ENCODE data around the gene GRID1.

GRID1 gene

GRCh38 chr10:86329093-86329710, 37.4 kb downstream of the GRID1 start:
- no peak for DNase-seq (ENCODE audit: low read depth, low spot score)
- Histone ChIP-seq H3K4me3 (no peak overlapping the region), H3K9me3 (ENCODE audit: low read depth, low read length) (no peaks in the 10 kb centered on the region), H3K36me3 (ENCODE audit: insufficient read depth, low read length) (no peaks in the 10 kb centered on the region), H3K27ac (no peak overlapping the region), H3K9ac (ENCODE audit: insufficient read length) (no peak overlapping the region)
- no peak for TF ChIP-seq EZH2 (IDR thresholded peaks at IDR 0.05)
- no peak for TF ChIP-seq POLR2AphosphoS5 (IDR thresholded peaks at IDR 0.05; ENCODE audit: borderline replicate concordance, low read depth, low read length)
- TF ChIP-seq FOXP2 (optimal IDR thresholded peaks at IDR 0.05; ENCODE audit: control extremely low read depth, extremely low read length, insufficient read depth): no peak

GRCh38 chr10:86327954-86328725, 38.5 kb downstream of the GRID1 start:
- DNase-seq (ENCODE audit: low read depth, low spot score): no peak
- H3K4me3 ChIP-seq: no peak overlapping the region
- H3K27ac ChIP-seq: no peak overlapping the region
- no peak overlapping the region for H3K9ac ChIP-seq (ENCODE audit: insufficient read length)
- no peaks in the 10 kb centered on the region for H3K9me3 ChIP-seq (ENCODE audit: low read depth, low read length)
- TF ChIP-seq FOXP2 (optimal IDR thresholded peaks at IDR 0.05; ENCODE audit: control extremely low read depth, extremely low read length, insufficient read depth) (no peak), EZH2 (IDR thresholded peaks at IDR 0.05) (no peak), POLR2AphosphoS5 (IDR thresholded peaks at IDR 0.05; ENCODE audit: borderline replicate concordance, low read depth, low read length) (no peak)
- no peaks in the 10 kb centered on the region for H3K36me3 ChIP-seq (ENCODE audit: insufficient read depth, low read length)

GRCh38 chr10:86325158-86325557, 41.4 kb downstream of the GRID1 start:
- H3K9ac ChIP-seq (ENCODE audit: insufficient read length): no peak overlapping the region
- H3K36me3 ChIP-seq (ENCODE audit: insufficient read depth, low read length): no peaks in the 10 kb centered on the region
- no peaks in the 10 kb centered on the region for H3K9me3 ChIP-seq (ENCODE audit: low read depth, low read length)
- no peak for DNase-seq (ENCODE audit: low read depth, low spot score)
- H3K4me3 ChIP-seq: no peak overlapping the region
- TF ChIP-seq FOXP2 (optimal IDR thresholded peaks at IDR 0.05; ENCODE audit: control extremely low read depth, extremely low read length, insufficient read depth): no peak
- TF ChIP-seq EZH2 (IDR thresholded peaks at IDR 0.05): no peak
- TF ChIP-seq POLR2AphosphoS5 (IDR thresholded peaks at IDR 0.05; ENCODE audit: borderline replicate concordance, low read depth, low read length): no peak
- H3K27ac ChIP-seq: no peak overlapping the region

- DNase-seq (ENCODE audit: low read depth, low spot score): no peak
- TF ChIP-seq POLR2AphosphoS5 (IDR thresholded peaks at IDR 0.05; ENCODE audit: borderline replicate concordance, low read depth, low read length): no peak
- TF ChIP-seq EZH2 (IDR thresholded peaks at IDR 0.05): no peak
- no peak for TF ChIP-seq FOXP2 (optimal IDR thresholded peaks at IDR 0.05; ENCODE audit: control extremely low read depth, extremely low read length, insufficient read depth)
- H3K9ac ChIP-seq (ENCODE audit: insufficient read length): no peak overlapping the region
These were observed 45.0 kb downstream of the GRID1 start for GRCh38 chr10:86321568-86321967.

GRCh38 chr10:86319676-86320075, 46.9 kb downstream of the GRID1 start:
- H3K27ac ChIP-seq: no peak overlapping the region
- DNase-seq (ENCODE audit: low read depth, low spot score): no peak
- no peak overlapping the region for H3K4me3 ChIP-seq
- TF ChIP-seq FOXP2 (optimal IDR thresholded peaks at IDR 0.05; ENCODE audit: control extremely low read depth, extremely low read length, insufficient read depth) (no peak), EZH2 (IDR thresholded peaks at IDR 0.05) (no peak), POLR2AphosphoS5 (IDR thresholded peaks at IDR 0.05; ENCODE audit: borderline replicate concordance, low read depth, low read length) (no peak)
- H3K9ac ChIP-seq (ENCODE audit: insufficient read length): no peak overlapping the region
- no peaks in the 10 kb centered on the region for H3K36me3 ChIP-seq (ENCODE audit: insufficient read depth, low read length)
- H3K9me3 ChIP-seq (ENCODE audit: low read depth, low read length): no peaks in the 10 kb centered on the region

More at GRCh38 chr10:86321568-86321967, 45.0 kb downstream of the GRID1 start:
- no peak overlapping the region for H3K27ac ChIP-seq
- H3K4me3 ChIP-seq: no peak overlapping the region
- no peaks in the 10 kb centered on the region for H3K9me3 ChIP-seq (ENCODE audit: low read depth, low read length)
- no peaks in the 10 kb centered on the region for H3K36me3 ChIP-seq (ENCODE audit: insufficient read depth, low read length)

GRCh38 chr10:86317949-86318725, 48.5 kb downstream of the GRID1 start:
- no peak for DNase-seq (ENCODE audit: low read depth, low spot score)
- H3K4me3 ChIP-seq: no peak overlapping the region
- H3K27ac ChIP-seq: no peak overlapping the region
- no peaks in the 10 kb centered on the region for H3K9me3 ChIP-seq (ENCODE audit: low read depth, low read length)
- no peak overlapping the region for H3K9ac ChIP-seq (ENCODE audit: insufficient read length)
- TF ChIP-seq POLR2AphosphoS5 (IDR thresholded peaks at IDR 0.05; ENCODE audit: borderline replicate concordance, low read depth, low read length) (no peak), EZH2 (IDR thresholded peaks at IDR 0.05) (no peak), FOXP2 (optimal IDR thresholded peaks at IDR 0.05; ENCODE audit: control extremely low read depth, extremely low read length, insufficient read depth) (no peak)
- no peaks in the 10 kb centered on the region for H3K36me3 ChIP-seq (ENCODE audit: insufficient read depth, low read length)

- Histone ChIP-seq H3K9ac (ENCODE audit: insufficient read length) (no peak overlapping the region), H3K27ac (no peak overlapping the region), H3K9me3 (ENCODE audit: low read depth, low read length) (no peaks in the 10 kb centered on the region), H3K36me3 (ENCODE audit: insufficient read depth, low read length) (no peaks in the 10 kb centered on the region), H3K4me3 (no peak overlapping the region)
- DNase-seq (ENCODE audit: low read depth, low spot score): no peak
- TF ChIP-seq FOXP2 (optimal IDR thresholded peaks at IDR 0.05; ENCODE audit: control extremely low read depth, extremely low read length, insufficient read depth): no peak
- TF ChIP-seq EZH2 (IDR thresholded peaks at IDR 0.05): no peak
- TF ChIP-seq POLR2AphosphoS5 (IDR thresholded peaks at IDR 0.05; ENCODE audit: borderline replicate concordance, low read depth, low read length): no peak
These were observed 49.6 kb downstream of the GRID1 start for GRCh38 chr10:86316990-86317389.

GRCh38 chr10:86316274-86316835, 50.2 kb downstream of the GRID1 start:
- H3K4me3 ChIP-seq: no peak overlapping the region
- TF ChIP-seq FOXP2 (optimal IDR thresholded peaks at IDR 0.05; ENCODE audit: control extremely low read depth, extremely low read length, insufficient read depth): no peak
- no peak for TF ChIP-seq POLR2AphosphoS5 (IDR thresholded peaks at IDR 0.05; ENCODE audit: borderline replicate concordance, low read depth, low read length)
- no peak for TF ChIP-seq EZH2 (IDR thresholded peaks at IDR 0.05)
- H3K36me3 ChIP-seq (ENCODE audit: insufficient read depth, low read length): no peaks in the 10 kb centered on the region

More at GRCh38 chr10:86316274-86316835, 50.2 kb downstream of the GRID1 start:
- DNase-seq (ENCODE audit: low read depth, low spot score): no peak
- H3K27ac ChIP-seq: no peak overlapping the region
- H3K9me3 ChIP-seq (ENCODE audit: low read depth, low read length): no peaks in the 10 kb centered on the region
- no peak overlapping the region for H3K9ac ChIP-seq (ENCODE audit: insufficient read length)
